ENCODE measurements around the gene COX5A.

GRCh38 chr15:74976159-74976558, 38.3 kb upstream of the COX5A start:
- TF ChIP-seq POLR2A (IDR thresholded peaks at IDR 0.05) = no peak
- TF ChIP-seq, protein P1, sequence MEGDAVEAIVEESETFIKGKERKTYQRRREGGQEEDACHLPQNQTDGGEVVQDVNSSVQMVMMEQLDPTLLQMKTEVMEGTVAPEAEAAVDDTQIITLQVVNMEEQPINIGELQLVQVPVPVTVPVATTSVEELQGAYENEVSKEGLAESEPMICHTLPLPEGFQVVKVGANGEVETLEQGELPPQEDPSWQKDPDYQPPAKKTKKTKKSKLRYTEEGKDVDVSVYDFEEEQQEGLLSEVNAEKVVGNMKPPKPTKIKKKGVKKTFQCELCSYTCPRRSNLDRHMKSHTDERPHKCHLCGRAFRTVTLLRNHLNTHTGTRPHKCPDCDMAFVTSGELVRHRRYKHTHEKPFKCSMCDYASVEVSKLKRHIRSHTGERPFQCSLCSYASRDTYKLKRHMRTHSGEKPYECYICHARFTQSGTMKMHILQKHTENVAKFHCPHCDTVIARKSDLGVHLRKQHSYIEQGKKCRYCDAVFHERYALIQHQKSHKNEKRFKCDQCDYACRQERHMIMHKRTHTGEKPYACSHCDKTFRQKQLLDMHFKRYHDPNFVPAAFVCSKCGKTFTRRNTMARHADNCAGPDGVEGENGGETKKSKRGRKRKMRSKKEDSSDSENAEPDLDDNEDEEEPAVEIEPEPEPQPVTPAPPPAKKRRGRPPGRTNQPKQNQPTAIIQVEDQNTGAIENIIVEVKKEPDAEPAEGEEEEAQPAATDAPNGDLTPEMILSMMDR (IDR thresholded peaks at IDR 0.05) = no peak
